OCI-LY3 (cell line): ENCODE results near the gene RAD51B.
"Not testable (repeated sequence)": the region's sequence is repeated elsewhere in the genome, so short reads cannot be mapped to it uniquely, and the experiment has no call there.

Experiments used
- H2AFZ ChIP-seq: fragments of 200-600, 300-600 bp; shearing (Covaris generic); 2 replicates; pipeline ENCODE4 v1.6.0; 2014; ENCODE audit warnings: antibody characterized with exemption, low read depth, low read length
- H3K27ac ChIP-seq: fragments of 200-600, 300-600 bp; sonication (generic); 2 replicates; pipeline ENCODE4 v1.5.1; 2014; ENCODE audit warnings: mild to moderate bottlenecking, low read length, moderate library complexity, mixed read lengths
- H3K27me3 ChIP-seq: fragments of 200-600, 300-600 bp; sonication (generic); 2 replicates; pipeline ENCODE4 v1.6.1; 2014; ENCODE audit warnings: low read depth, low read length, mixed read lengths
- H3K36me3 ChIP-seq: fragments of 200-600, 300-600 bp; sonication (generic); replicated peaks from 2 replicates; pipeline ENCODE3; 2014; ENCODE audit warnings: low read depth, low read length, mixed read lengths
- H3K4me1 ChIP-seq: fragments of 300-600, 200-600 bp; sonication (generic); 2 replicates; pipeline ENCODE4 v1.6.1; 2014; ENCODE audit warnings: low read length, mixed read lengths
- H3K4me2 ChIP-seq: fragments of 200-600, 300-600 bp; sonication (generic); 2 replicates; pipeline ENCODE4 v1.6.1; 2014; ENCODE audit warnings: low read length, mixed read lengths
- H3K4me3 ChIP-seq: fragments of 300-600, 200-600 bp; sonication (generic); 2 replicates; pipeline ENCODE4 v1.5.1; 2014; ENCODE audit warnings: antibody characterized with exemption, mild to moderate bottlenecking, low read length, moderate library complexity
- H3K79me2 ChIP-seq: fragments of 300-600, 200-600 bp; shearing (Covaris generic); 2 replicates; pipeline ENCODE4 v1.6.1; 2014; ENCODE audit warnings: mild to moderate bottlenecking, low read length, mixed read lengths
- H3K9ac ChIP-seq: fragments of 300-600, 200-600 bp; shearing (Covaris generic); 2 replicates; pipeline ENCODE4 v1.6.0; 2014; ENCODE audit warnings: mild to moderate bottlenecking, low read length, moderate library complexity
- H3K9me3 ChIP-seq: fragments of 200-600, 300-600 bp; shearing (Covaris generic); 2 replicates; pipeline ENCODE4 v1.6.1; 2014; ENCODE audit warnings: low read length, mixed read lengths; ENCODE audit not compliant: insufficient read depth
- H4K20me1 ChIP-seq: fragments of 200-600, 300-600 bp; sonication (generic); 2 replicates; pipeline ENCODE4 v1.6.1; 2016; ENCODE audit warnings: low read length, mixed read lengths; ENCODE audit not compliant: insufficient read depth
- CTCF ChIP-seq: fragments of 200-600, 300-600 bp; sonication (generic); IDR thresholded peaks from 2 replicates; pipeline ENCODE4 v1.5.1; 2014; ENCODE audit warnings: antibody characterized with exemption, low read length, low read depth
- EZH2phosphoT487 ChIP-seq: fragments of 200-600 bp; shearing (Covaris generic); IDR thresholded peaks from 2 replicates; pipeline ENCODE4 v1.6.1; 2018; ENCODE audit warnings: antibody characterized with exemption, mixed run types, low read depth

Gene RAD51B

GRCh38 chr14:68284834-68285233 is 465.3 kb downstream of the RAD51B start:
- Histone ChIP-seq H3K9me3 (no peaks in the 10 kb centered on the region; the same call in 1 of the 2 replicates), H3K79me2 (no peaks in the 10 kb centered on the region), H4K20me1 (no peaks in the 10 kb centered on the region), H3K4me2 (peak overlapping the region; percentile 69), H3K36me3 (no peaks in the 10 kb centered on the region), H3K27me3 (no peaks in the 10 kb centered on the region), H3K4me1 (peaks cover 78% of the 10 kb centered on the region), H2AFZ (no peak overlapping the region), H3K27ac (peak overlapping the region; percentile 90), H3K9ac (peak overlapping the region; percentile 43; the same call in 1 of the 2 replicates), H3K4me3 (peak overlapping the region; percentile 24; the same call in 1 of the 2 replicates)
- TF ChIP-seq CTCF: no peak
- TF ChIP-seq EZH2phosphoT487: no peak

- H3K4me2 ChIP-seq: peak overlapping the region; percentile 69
- H3K4me1 ChIP-seq: peaks cover 71% of the 10 kb centered on the region
- H3K9ac ChIP-seq: peak overlapping the region; percentile 43; the same call in 1 of the 2 replicates
- TF ChIP-seq EZH2phosphoT487: no peak
- no peak for TF ChIP-seq CTCF
- H3K4me3 ChIP-seq: peak overlapping the region; percentile 24; the same call in 1 of the 2 replicates
- peak overlapping the region; percentile 21; the same call in 1 of the 2 replicates for H2AFZ ChIP-seq
- H3K27me3 ChIP-seq: no peaks in the 10 kb centered on the region
- no peaks in the 10 kb centered on the region for H3K36me3 ChIP-seq
- H3K27ac ChIP-seq: peak overlapping the region; percentile 90
- no peaks in the 10 kb centered on the region for H3K79me2 ChIP-seq
- no peaks in the 10 kb centered on the region for H4K20me1 ChIP-seq
- H3K9me3 ChIP-seq: no peaks in the 10 kb centered on the region; the same call in 1 of the 2 replicates
Observed at GRCh38 chr14:68285421-68286179, 466.0 kb downstream of the RAD51B start.

- H3K4me1 ChIP-seq: peaks cover 61% of the 10 kb centered on the region
- H3K27me3 ChIP-seq: no peaks in the 10 kb centered on the region
- TF ChIP-seq EZH2phosphoT487 (no peak), CTCF (no peak)
- H3K9me3 ChIP-seq: no peaks in the 10 kb centered on the region; the same call in 1 of the 2 replicates
- no peak overlapping the region for H3K4me3 ChIP-seq
- no peak overlapping the region for H3K27ac ChIP-seq
- no peaks in the 10 kb centered on the region for H3K36me3 ChIP-seq
- H3K4me2 ChIP-seq: no peak overlapping the region
- no peak overlapping the region for H2AFZ ChIP-seq
- no peaks in the 10 kb centered on the region for H4K20me1 ChIP-seq
- no peak overlapping the region for H3K9ac ChIP-seq
- no peaks in the 10 kb centered on the region for H3K79me2 ChIP-seq
Observed at GRCh38 chr14:68286667-68287066, 467.1 kb downstream of the RAD51B start.

- H3K4me1 ChIP-seq: peaks cover 49% of the 10 kb centered on the region
- H3K36me3 ChIP-seq, H4K20me1 ChIP-seq, H3K9ac ChIP-seq, H2AFZ ChIP-seq, H3K27ac ChIP-seq, H3K27me3 ChIP-seq, H3K79me2 ChIP-seq, H3K4me2 ChIP-seq, H3K9me3 ChIP-seq, H3K4me3 ChIP-seq: not testable (repeated sequence)
Observed at GRCh38 chr14:68289452-68289851, 469.9 kb downstream of the RAD51B start.
